Neural cell (in vitro differentiated cells): ENCODE measurements around the gene EMILIN2. TPM values are rescaled to one million over a fixed set of nuclear protein-coding genes. Genes with fewer than 3 reads are reported as not detected.

Source experiments
- H2AFZ ChIP-seq: fragments of 200-600, 300-800 bp; sonication (generic), shearing (Covaris generic); 2 replicates; pipeline ENCODE4 v1.6.0; 2014; ENCODE audit warnings: low read depth, mild to moderate bottlenecking, antibody characterized with exemption, low read length, moderate library complexity
- H3F3A ChIP-seq: fragments of 200-600 bp; shearing (Covaris generic); 2 replicates; pipeline ENCODE4 v1.6.1; 2016; ENCODE audit warnings: mild to moderate bottlenecking, moderate library complexity, mixed read lengths, antibody characterized with exemption, low read length; ENCODE audit not compliant: insufficient read depth, poor library complexity, severe bottlenecking
- H3K27ac ChIP-seq: fragments of 200-600, 300-800 bp; sonication (generic), shearing (Covaris generic); 2 replicates; pipeline ENCODE4 v1.5.1; 2014; ENCODE audit warnings: mild to moderate bottlenecking, low read length, moderate library complexity
- H3K27me3 ChIP-seq: fragments of 300-800, 200-600 bp; sonication (generic), shearing (Covaris generic); 2 replicates; pipeline ENCODE4 v1.6.0; 2014; ENCODE audit warnings: mild to moderate bottlenecking, low read depth, low read length, moderate library complexity; ENCODE audit not compliant: insufficient read depth
- H3K36me3 ChIP-seq: fragments of 300-800, 200-600 bp; sonication (generic), shearing (Covaris generic); 2 replicates; pipeline ENCODE4 v1.5.1; 2014; ENCODE audit warnings: mild to moderate bottlenecking, antibody characterized with exemption, low read length, moderate library complexity; ENCODE audit not compliant: insufficient read depth
- H3K4me2 ChIP-seq: fragments of 300-800, 200-600 bp; sonication (generic), shearing (Covaris generic); 2 replicates; pipeline ENCODE4 v1.6.0; 2014; ENCODE audit warnings: mild to moderate bottlenecking, low read length
- H3K4me3 ChIP-seq: fragments of 300-800, 200-600 bp; sonication (generic), shearing (Covaris generic); 2 replicates; pipeline ENCODE4 v1.5.1; 2014; ENCODE audit warnings: mild to moderate bottlenecking, low read length, moderate library complexity
- H3K79me2 ChIP-seq: fragments of 200-600 bp; shearing (Covaris generic); replicated peaks from 2 replicates; pipeline ENCODE4 v1.6.0; 2014; ENCODE audit warnings: mild to moderate bottlenecking, low read length, moderate library complexity; ENCODE audit not compliant: insufficient read depth
- H3K9ac ChIP-seq: fragments of 300-800, 200-600 bp; sonication (generic), shearing (Covaris generic); 2 replicates; pipeline ENCODE4 v1.6.1; 2016; ENCODE audit warnings: mild to moderate bottlenecking, low read length, mixed read lengths
- H3K9me2 ChIP-seq: fragments of 200-600 bp; shearing (Covaris generic); 2 replicates; pipeline ENCODE4 v1.6.1; 2016; ENCODE audit warnings: mild to moderate bottlenecking, low read length, mixed read lengths; ENCODE audit not compliant: insufficient read depth
- H3K9me3 ChIP-seq: fragments of 200-600, 300-800 bp; sonication (generic), shearing (Covaris generic); 2 replicates; pipeline ENCODE4 v1.6.1; 2016; ENCODE audit warnings: mild to moderate bottlenecking, mixed run types, low read length, moderate library complexity, mixed read lengths
- H4K20me1 ChIP-seq: fragments of 200-600 bp; shearing (Covaris generic); 2 replicates; pipeline ENCODE4 v1.6.1; 2016; ENCODE audit warnings: mild to moderate bottlenecking, mixed run types; ENCODE audit not compliant: insufficient read depth
- EP300 ChIP-seq: fragments of 450-650 bp; conservative IDR thresholded peaks from 2 replicates; pipeline ENCODE4 v1.6.1; 2014; ENCODE audit warnings: antibody characterized with exemption, mild to moderate bottlenecking, moderate library complexity; ENCODE audit not compliant: poor library complexity, severe bottlenecking
- EZH2 ChIP-seq: fragments of 200-600, 300-800 bp; shearing (Covaris generic), sonication (generic); IDR thresholded peaks from 2 replicates; pipeline ENCODE4 v1.6.1; 2014; ENCODE audit warnings: antibody characterized with exemption, low read length, borderline replicate concordance, mild to moderate bottlenecking; ENCODE audit not compliant: insufficient read depth, poor library complexity, severe bottlenecking
- MXI1 ChIP-seq: fragments of 450-650 bp; conservative IDR thresholded peaks from 2 replicates; pipeline ENCODE4 v1.6.1; 2014; ENCODE audit warnings: antibody characterized with exemption, mild to moderate bottlenecking; ENCODE audit not compliant: poor library complexity, severe bottlenecking
- POLR2AphosphoS5 ChIP-seq: IDR thresholded peaks from 2 replicates; pipeline ENCODE4 v1.6.1; 2012
- RAD21 ChIP-seq: fragments of 450-650 bp; conservative IDR thresholded peaks from 2 replicates; pipeline ENCODE4 v1.6.1; 2014; ENCODE audit warnings: antibody characterized with exemption, mild to moderate bottlenecking, moderate library complexity
- REST ChIP-seq: IDR thresholded peaks from 2 replicates; pipeline ENCODE4 v1.6.1; 2012; ENCODE audit warnings: borderline replicate concordance
- SMC3 ChIP-seq: fragments of 450-650 bp; conservative IDR thresholded peaks from 2 replicates; pipeline ENCODE4 v1.6.1; 2014; ENCODE audit warnings: antibody characterized with exemption, mild to moderate bottlenecking, moderate library complexity; ENCODE audit not compliant: poor library complexity
- TAF1 ChIP-seq: IDR thresholded peaks from 2 replicates; pipeline ENCODE4 v1.6.1; 2012; ENCODE audit warnings: low read depth
- polyA plus RNA-seq: library from polyadenylated mRNA; depleted of rRNA; stranded (reverse); fragments of >200 nt; gene quantifications from 2 replicates; pipeline ENCODE4 v1.2.3, GENCODE V29; 2014
- TF ChIP-seq, protein P1 (sequence below): fragments of 450-650 bp; IDR thresholded peaks from 2 replicates; pipeline ENCODE4 v1.5.1; 2014; ENCODE audit warnings: antibody characterized with exemption, mild to moderate bottlenecking, moderate library complexity; ENCODE audit not compliant: poor library complexity, severe bottlenecking

Gene EMILIN2
- polyA plus RNA-seq, 1 donor from 2014 or later: not detected

DNA sequence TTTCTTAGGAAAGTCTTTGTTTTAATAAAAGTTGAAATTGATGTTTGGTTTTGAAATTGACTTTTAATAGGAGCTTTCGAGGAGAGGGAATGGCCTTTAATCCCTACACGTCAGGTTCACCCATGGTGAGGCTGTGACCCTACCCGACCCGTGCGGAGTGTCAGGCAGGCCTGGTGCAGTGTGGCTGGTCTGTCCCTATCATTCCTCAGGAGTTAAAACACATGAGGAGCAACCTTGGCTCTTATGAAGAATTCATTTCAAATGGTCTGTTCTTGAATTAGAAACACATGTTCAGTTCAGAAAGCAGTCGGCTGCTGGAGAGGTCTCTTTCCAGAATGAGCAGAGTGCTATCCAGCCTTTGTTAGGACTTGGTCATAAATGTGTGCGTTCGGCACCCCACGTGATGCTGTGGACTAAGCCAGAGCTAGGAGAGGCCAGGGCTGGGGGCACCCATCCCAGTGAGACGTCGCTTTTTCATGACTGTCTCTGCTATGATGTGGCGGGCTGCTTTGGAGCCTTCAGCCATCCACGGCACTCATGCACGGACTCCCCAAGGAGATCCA, 54.7 kb downstream of the EMILIN2 start:
- H4K20me1 ChIP-seq: no peaks in the 10 kb centered on the region
- H3K9me3 ChIP-seq: peaks cover 5% of the 10 kb centered on the region
- H3K27me3 ChIP-seq: peaks cover 17% of the 10 kb centered on the region
- H2AFZ ChIP-seq: no peak overlapping the region
- H3K4me2 ChIP-seq: no peak overlapping the region
- H3K79me2 ChIP-seq: no peaks in the 10 kb centered on the region
- H3K9ac ChIP-seq: no peak overlapping the region
- H3K36me3 ChIP-seq: no peaks in the 10 kb centered on the region
- no peak overlapping the region for H3K27ac ChIP-seq
- H3F3A ChIP-seq: no peaks in the 10 kb centered on the region
- no peaks in the 10 kb centered on the region for H3K9me2 ChIP-seq
- TF ChIP-seq, protein P1, sequence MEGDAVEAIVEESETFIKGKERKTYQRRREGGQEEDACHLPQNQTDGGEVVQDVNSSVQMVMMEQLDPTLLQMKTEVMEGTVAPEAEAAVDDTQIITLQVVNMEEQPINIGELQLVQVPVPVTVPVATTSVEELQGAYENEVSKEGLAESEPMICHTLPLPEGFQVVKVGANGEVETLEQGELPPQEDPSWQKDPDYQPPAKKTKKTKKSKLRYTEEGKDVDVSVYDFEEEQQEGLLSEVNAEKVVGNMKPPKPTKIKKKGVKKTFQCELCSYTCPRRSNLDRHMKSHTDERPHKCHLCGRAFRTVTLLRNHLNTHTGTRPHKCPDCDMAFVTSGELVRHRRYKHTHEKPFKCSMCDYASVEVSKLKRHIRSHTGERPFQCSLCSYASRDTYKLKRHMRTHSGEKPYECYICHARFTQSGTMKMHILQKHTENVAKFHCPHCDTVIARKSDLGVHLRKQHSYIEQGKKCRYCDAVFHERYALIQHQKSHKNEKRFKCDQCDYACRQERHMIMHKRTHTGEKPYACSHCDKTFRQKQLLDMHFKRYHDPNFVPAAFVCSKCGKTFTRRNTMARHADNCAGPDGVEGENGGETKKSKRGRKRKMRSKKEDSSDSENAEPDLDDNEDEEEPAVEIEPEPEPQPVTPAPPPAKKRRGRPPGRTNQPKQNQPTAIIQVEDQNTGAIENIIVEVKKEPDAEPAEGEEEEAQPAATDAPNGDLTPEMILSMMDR: no peak
- TF ChIP-seq REST: no peak
- TF ChIP-seq RAD21: no peak
- no peak for TF ChIP-seq SMC3
- TF ChIP-seq POLR2AphosphoS5: no peak
- TF ChIP-seq TAF1: no peak
- no peak for TF ChIP-seq EP300
- no peak for TF ChIP-seq EZH2
- no peak for TF ChIP-seq MXI1
- no peak overlapping the region for H3K4me3 ChIP-seq

DNA sequence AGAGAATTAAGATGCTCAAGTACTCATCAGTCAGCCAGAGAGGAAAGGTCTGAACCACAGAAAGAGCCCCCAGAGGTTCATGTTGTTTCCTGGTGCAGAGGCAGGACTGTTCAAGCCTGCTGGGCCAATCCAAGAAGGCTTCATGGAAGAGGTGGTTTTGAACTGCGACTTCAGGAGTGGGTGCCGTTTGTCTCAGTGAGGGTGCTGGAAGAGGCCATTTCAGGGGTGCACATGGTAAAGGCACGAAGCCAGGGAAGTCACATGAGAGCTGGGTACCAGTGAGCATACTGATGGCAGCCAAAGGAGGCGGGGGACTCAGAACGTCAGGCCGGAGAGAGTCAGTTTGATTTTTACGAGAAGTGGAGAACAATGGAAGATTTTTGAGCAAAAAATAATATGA, 55.5 kb downstream of the EMILIN2 start:
- TF ChIP-seq TAF1 (no peak), POLR2AphosphoS5 (no peak), MXI1 (no peak), EP300 (no peak), SMC3 (no peak), REST (no peak), EZH2 (no peak), RAD21 (no peak)
- TF ChIP-seq, protein P1: no peak
- H2AFZ ChIP-seq: no peak overlapping the region
- H3K9ac ChIP-seq: no peak overlapping the region
- H3K27ac ChIP-seq: no peak overlapping the region
- H3K4me2 ChIP-seq: no peak overlapping the region
- H3K4me3 ChIP-seq: no peak overlapping the region
- H3K9me3 ChIP-seq: peaks cover 5% of the 10 kb centered on the region
- no peaks in the 10 kb centered on the region for H3K79me2 ChIP-seq
- peaks cover 26% of the 10 kb centered on the region for H3K27me3 ChIP-seq
- no peaks in the 10 kb centered on the region for H3K9me2 ChIP-seq
- no peaks in the 10 kb centered on the region for H3K36me3 ChIP-seq
- H4K20me1 ChIP-seq: no peaks in the 10 kb centered on the region
- no peaks in the 10 kb centered on the region for H3F3A ChIP-seq
